Activated CD4-positive, alpha-beta T cell treated with anti-CD3 and anti-CD28 coated beads for 36 hours (primary cell): ENCODE measurements around the gene ECE1. TPM values are rescaled to one million over a fixed set of nuclear protein-coding genes. Genes with fewer than 3 reads are reported as not detected.

Source experiments
- ATAC-seq: fragments of 200-7000 bp; cut with Tn5 transposase; one replicate; pipeline ENCODE4 v1.10.0; 2021; ENCODE audit warnings: mild to moderate bottlenecking, moderate library complexity
- CTCF ChIA-PET: fragments of 350-600 bp; sonication (Branson Sonifier 250); formaldehyde crosslinking; loops from one replicate; lab custom pipeline; 2021; ENCODE audit warnings: antibody characterized with exemption; lab: Charles Lee
- POLR2A ChIA-PET: fragments of 350-600 bp; sonication (Branson Sonifier 250); formaldehyde crosslinking; loops from one replicate; lab custom pipeline; 2021; ENCODE audit warnings: antibody characterized with exemption, inconsistent platforms; lab: Charles Lee
- DNase-seq: peaks from one replicate; pipeline ENCODE4 v3.0.0-alpha.2; 2020
- H3K27ac Mint-ChIP-seq: one replicate; pipeline ENCODE4 v1.8.0; 2021; ENCODE audit warnings: mixed read lengths
- H3K27me3 Mint-ChIP-seq: one replicate; pipeline ENCODE4 v1.8.0; 2021; ENCODE audit warnings: mixed read lengths
- H3K36me3 Mint-ChIP-seq: one replicate; pipeline ENCODE4 v1.8.0; 2021; ENCODE audit warnings: low read depth, mixed read lengths
- H3K4me1 Mint-ChIP-seq: one replicate; pipeline ENCODE4 v1.8.0; 2021; ENCODE audit warnings: mixed read lengths
- H3K4me3 Mint-ChIP-seq: one replicate; pipeline ENCODE4 v1.8.0; 2021; ENCODE audit warnings: mild to moderate bottlenecking, moderate library complexity, mixed read lengths
- H3K9me3 Mint-ChIP-seq: one replicate; pipeline ENCODE4 v1.8.0; 2021; ENCODE audit warnings: low read depth, mixed read lengths
- intact Hi-C, 2 experiments: fragments of 100-400 bp; cut with DNase I in 1 of 2; cut with micrococcal nuclease in 1 of 2; formaldehyde crosslinking; loops; one replicate each; pipeline versions ENCODE4 v1.14.2 to v1.15.1; 2022 to 2024; cut with DNase I, micrococcal nuclease
- total RNA-seq, 2 experiments: library from RNA; stranded (reverse); gene quantifications; one replicate each; pipeline ENCODE4 v1.2.3, GENCODE V29; 2021

The ECE1 gene
- total RNA-seq = 100 to 1,000 TPM; 130 to 162 TPM

DNA sequence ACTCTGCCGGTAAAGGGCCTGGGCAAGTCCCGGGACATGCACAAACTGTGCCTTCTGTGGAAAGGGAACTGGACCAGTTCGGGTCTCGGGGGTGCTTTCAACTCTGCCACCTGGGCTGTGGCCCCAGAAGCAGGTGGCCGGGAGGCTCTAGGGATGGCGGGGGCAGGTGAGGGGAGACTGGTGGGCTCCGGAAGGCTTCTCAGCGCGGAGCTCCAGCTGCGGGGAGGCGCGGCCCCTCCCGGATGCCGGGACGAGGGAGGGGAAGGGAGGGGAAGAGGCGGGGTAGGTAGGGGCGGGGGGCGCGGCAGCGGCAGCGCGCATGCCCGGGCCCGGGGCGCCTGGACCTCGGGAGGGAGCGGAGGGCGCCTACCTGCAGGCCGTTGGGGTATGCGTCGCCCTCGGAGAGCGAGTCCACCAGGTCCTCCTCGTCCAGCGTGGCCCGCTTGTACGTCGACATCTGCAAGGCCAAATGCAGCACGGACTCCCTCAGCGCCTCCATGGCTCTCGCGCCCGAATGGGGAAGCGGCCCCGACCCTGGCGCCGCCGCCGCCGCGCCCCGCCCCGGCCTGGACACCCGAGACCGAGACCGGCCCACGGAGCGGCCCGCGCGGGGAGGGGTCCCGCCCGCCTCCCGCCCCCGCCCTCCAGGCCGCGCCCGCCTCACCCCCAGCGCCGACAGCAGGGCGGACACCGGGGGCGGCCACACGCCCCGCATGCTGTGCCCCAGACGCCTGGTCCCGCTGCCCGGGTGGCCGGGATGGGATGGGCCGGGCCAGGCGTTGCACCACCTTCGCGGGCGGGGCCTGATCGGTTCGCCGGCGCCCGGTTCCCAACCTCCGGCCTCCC is at the start of gene ECE1:
ECE1 (minus strand) TSS at position 764 of the 846 bp plus-strand sequence; CDS start at position 715, 49 bp downstream.
- peak within 1 kb of the TSS; percentile 86 for H3K4me3 Mint-ChIP-seq
- CTCF ChIA-PET = interaction anchor here (3.1 to 4.7 kb wide), 2 partner anchors 19 to 43 kb away, joined by 15 to 30 read pairs; no protein-coding TSS in a partner anchor
- intact Hi-C loops = loop anchor here (5.0 kb wide), 4 partner anchors 33 to 1103 kb away; partner anchors contain the start of genes PLA2G2C (in 1 of the 2) and UBXN10 (in 1 of the 2)
- ATAC-seq (no peak), DNase-seq (peak; percentile 68)
- no peaks in the 10 kb centered on the region for H3K9me3 Mint-ChIP-seq
- peaks cover 61% of the 10 kb centered on the region for H3K4me1 Mint-ChIP-seq
- peak within 1 kb of the TSS; percentile 97 for H3K27ac Mint-ChIP-seq
- POLR2A ChIA-PET = interaction anchor here (0.5 to 0.9 kb wide), 2 partner anchors 21 to 56 kb away, joined by 3 read pairs; no protein-coding TSS in a partner anchor
- H3K27me3 Mint-ChIP-seq = no peaks in the 10 kb centered on the region
- peaks cover 23% of the 10 kb centered on the region for H3K36me3 Mint-ChIP-seq

DNA sequence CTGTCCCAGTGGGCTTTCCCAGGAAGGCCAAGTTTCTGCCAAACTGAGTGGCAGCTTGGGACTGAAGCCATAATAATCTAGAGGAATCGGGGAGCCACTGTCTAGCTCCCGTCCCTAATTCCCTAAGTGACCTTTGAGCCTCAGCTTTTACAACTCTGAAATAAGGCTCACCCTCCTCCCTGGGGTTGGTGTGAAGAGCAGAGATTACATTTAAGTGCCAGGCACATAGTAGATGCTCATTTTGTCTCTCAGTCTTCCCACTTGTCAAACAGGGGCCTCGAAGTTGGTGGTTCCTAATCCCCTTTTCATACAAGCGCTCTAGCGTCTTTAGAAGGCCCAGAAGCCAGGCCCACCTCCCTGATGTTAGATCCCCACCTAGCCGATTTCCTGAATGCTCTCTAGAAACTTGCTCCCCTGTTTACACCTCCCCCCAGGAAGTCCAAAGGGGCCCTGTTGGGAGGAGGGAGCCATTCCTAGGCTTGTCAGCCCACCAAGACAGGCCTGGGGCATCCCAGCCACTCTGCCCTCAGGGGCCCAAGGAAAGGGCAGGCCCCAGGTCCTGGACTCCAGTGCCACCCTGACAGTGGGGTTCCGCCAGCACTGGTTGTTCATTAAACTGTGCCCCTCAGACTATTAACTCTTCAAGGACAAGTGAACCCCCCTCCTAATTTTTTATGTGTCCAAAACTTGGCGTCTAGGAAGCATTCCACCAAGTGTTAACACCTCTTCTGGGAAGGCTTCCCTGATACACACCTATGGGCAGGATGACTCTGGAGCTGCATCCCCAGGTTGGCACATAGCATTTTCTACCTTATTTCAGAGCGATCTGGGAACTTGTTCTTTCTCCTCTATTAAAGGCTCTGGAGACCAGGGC is 49.3 kb upstream of the ECE1 start:
- CTCF ChIA-PET = interaction anchor here (0.8 to 4.6 kb wide), 3 partner anchors 9 to 69 kb away, joined by 3 to 28 read pairs (median 7); no protein-coding TSS in a partner anchor
- Mint-ChIP-seq H3K9me3 (no peaks in the 10 kb centered on the region), H3K27me3 (no peaks in the 10 kb centered on the region), H3K36me3 (peaks cover 42% of the 10 kb centered on the region), H3K4me1 (peaks cover 92% of the 10 kb centered on the region), H3K27ac (peak overlapping the region; percentile 63), H3K4me3 (no peak overlapping the region)
- POLR2A ChIA-PET = no interaction called here
- intact Hi-C loops = loop anchor here in 1 of 2 experiments (10.0 kb wide), 1 partner anchor 835 kb away; the partner anchor contains the start of gene MUL1
- no peak for DNase-seq
- no peak for ATAC-seq

DNA sequence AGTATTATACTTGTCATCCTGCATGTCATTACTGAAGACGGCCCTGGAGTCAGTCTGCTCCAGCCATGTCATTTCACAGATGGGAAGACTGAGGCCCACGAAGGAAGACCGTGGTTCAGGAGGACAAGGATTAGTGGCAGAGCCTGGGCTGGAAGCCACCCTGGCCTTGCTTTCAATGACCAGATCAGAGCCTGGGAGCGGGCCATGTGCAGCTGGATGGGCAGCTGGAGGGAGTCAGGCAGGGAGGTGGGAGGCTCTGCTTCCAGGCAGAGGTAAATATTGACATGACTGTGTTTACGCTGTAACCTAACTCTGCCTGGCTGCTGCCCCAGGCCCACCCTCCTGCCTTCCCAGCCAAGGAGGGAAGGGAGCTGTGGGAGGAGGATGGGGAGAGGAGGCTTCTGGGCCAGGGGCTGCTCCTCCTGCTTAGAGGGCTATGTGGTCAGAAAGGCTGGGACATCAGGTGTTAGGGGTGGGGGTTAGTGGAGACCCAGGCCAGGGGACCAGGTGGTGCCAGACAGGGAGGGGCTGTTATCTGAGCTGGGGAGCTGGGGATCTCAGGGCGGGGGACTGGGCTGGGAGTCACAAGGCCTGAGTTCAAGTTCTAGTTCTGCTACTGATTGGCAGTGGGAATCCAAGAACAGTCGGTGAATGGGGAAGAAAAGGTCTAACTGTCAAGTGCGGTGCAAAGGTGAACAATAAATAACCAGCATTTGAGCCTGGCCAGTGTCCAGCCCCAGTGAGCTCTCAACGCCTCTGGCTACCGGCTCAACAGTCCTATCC is 48.5 kb upstream of the ECE1 start:
- Mint-ChIP-seq H3K27ac (peak overlapping the region; percentile 74), H3K9me3 (no peaks in the 10 kb centered on the region), H3K36me3 (peaks cover 37% of the 10 kb centered on the region), H3K4me1 (peaks cover 98% of the 10 kb centered on the region), H3K4me3 (no peak overlapping the region), H3K27me3 (no peaks in the 10 kb centered on the region)
- CTCF ChIA-PET = interaction anchor here (0.6 to 5.5 kb wide), 8 partner anchors 8 to 474 kb away, joined by 3 to 59 read pairs (median 6); no protein-coding TSS in a partner anchor
- ATAC-seq (no peak), DNase-seq (no peak)
- POLR2A ChIA-PET = interaction anchor here (2.0 kb wide), 1 partner anchor 13 kb away, joined by 7 read pairs; no protein-coding TSS in a partner anchor
- intact Hi-C loops = no loop called here

DNA sequence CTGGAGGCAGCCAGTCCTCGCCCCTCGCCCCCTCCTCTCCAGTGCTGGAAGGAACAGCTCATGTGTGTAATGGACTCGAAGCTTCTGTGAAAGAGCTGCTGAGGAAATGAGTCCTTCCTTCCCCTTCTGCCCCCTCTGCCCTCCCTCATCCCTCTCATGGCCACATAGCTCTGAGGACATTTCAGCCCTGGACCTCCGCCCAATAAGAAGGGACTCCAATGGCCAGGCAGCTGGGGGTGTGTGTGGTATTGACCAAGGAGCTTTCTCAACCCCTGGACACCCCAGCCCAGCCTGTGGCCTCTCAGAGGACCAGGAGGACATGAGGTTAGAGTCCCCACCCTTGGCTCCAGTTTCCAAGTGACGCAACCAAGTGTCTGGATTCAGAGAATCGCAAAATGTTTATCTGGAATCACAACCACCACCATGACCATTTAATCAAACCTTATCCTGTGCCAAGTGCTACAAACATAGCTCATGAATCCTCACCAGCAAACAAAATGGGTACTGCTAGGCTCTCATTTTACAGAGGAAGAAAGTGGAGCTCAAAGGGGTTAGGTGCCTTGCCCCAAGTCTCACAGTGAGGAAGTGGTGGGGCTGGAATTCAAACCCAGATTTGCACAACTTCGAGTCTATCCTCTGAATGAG is 47.8 kb upstream of the ECE1 start:
- intact Hi-C loops = no loop called here
- Mint-ChIP-seq H3K4me3 (no peak overlapping the region), H3K36me3 (peaks cover 29% of the 10 kb centered on the region), H3K9me3 (no peaks in the 10 kb centered on the region), H3K4me1 (peaks cover 98% of the 10 kb centered on the region), H3K27ac (peak overlapping the region; percentile 74), H3K27me3 (no peaks in the 10 kb centered on the region)
- ChIA-PET POLR2A (interaction anchor here (0.5 to 2.0 kb wide), 3 partner anchors 13 to 676 kb away, joined by 3 to 7 read pairs (median 4); no protein-coding TSS in a partner anchor), CTCF (interaction anchor here (0.6 to 5.5 kb wide), 10 partner anchors 13 to 473 kb away, joined by 3 to 59 read pairs (median 4); no protein-coding TSS in a partner anchor)
- no peak for ATAC-seq
- peak; percentile 46 for DNase-seq

DNA sequence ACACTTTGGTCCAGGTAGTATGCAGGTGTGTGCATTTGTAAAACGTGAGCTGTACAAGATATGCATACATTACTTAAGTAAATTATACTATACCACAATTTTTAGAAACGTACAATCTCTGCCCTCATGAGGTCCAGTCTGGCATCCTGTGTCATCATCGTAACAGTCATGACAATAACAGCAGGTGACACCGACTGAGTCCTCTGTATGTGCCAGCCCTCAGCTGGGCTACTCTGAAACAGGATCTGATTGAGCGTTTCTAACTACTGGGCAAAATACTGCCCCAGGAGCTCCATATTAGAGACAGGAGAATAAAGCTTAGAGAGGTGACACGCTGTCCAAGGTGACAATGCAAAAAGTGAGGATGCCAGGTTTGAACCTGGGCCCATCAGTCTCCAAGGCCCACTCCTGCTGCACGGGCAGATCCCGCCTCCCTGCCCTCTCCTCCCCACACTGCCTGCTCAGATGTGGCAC is 47.2 kb upstream of the ECE1 start:
- no peak for ATAC-seq
- Mint-ChIP-seq H3K36me3 (peaks cover 27% of the 10 kb centered on the region), H3K4me1 (peaks cover 97% of the 10 kb centered on the region), H3K27me3 (no peaks in the 10 kb centered on the region), H3K4me3 (no peak overlapping the region), H3K27ac (peak overlapping the region; percentile 74), H3K9me3 (no peaks in the 10 kb centered on the region)
- intact Hi-C loops = no loop called here
- CTCF ChIA-PET = interaction anchor here (0.6 to 5.5 kb wide), 11 partner anchors 12 to 230 kb away, joined by 3 to 59 read pairs (median 6); no protein-coding TSS in a partner anchor
- no peak for DNase-seq
- POLR2A ChIA-PET = interaction anchor here (0.5 to 2.0 kb wide), 3 partner anchors 12 to 676 kb away, joined by 3 to 7 read pairs (median 4); no protein-coding TSS in a partner anchor

DNA sequence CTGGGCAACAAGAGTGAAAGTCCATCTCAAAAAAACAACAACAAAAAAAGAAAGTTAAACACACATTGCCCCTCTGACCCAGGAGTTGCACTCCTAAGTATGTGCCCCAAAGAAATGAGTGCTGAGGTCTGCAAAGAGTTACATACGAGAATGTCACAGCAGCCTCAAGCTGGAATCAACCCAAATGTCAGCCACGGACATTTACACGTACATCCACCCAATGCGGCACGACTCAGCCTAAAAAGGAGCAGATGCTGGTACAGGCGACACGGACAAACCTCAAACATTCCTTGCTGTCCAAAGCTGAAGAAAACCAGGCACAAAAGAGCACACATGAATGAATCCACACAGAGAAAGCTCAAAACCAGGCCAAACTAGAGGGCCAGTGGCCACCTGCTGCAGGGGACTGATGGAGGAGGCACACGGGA is 46.8 kb upstream of the ECE1 start:
- DNase-seq = no peak
- peak overlapping the region; percentile 3 for H3K27ac Mint-ChIP-seq
- ChIA-PET POLR2A (interaction anchor here (0.8 to 2.0 kb wide), 2 partner anchors 8 to 12 kb away, joined by 3 to 7 read pairs; no protein-coding TSS in a partner anchor), CTCF (interaction anchor here (0.6 to 5.5 kb wide), 11 partner anchors 8 to 106 kb away, joined by 3 to 59 read pairs (median 4); no protein-coding TSS in a partner anchor)
- H3K9me3 Mint-ChIP-seq = no peaks in the 10 kb centered on the region
- H3K36me3 Mint-ChIP-seq = peaks cover 23% of the 10 kb centered on the region
- no peaks in the 10 kb centered on the region for H3K27me3 Mint-ChIP-seq
- H3K4me1 Mint-ChIP-seq = peaks cover 97% of the 10 kb centered on the region
- intact Hi-C loops = no loop called here
- no peak for ATAC-seq
- no peak overlapping the region for H3K4me3 Mint-ChIP-seq

DNA sequence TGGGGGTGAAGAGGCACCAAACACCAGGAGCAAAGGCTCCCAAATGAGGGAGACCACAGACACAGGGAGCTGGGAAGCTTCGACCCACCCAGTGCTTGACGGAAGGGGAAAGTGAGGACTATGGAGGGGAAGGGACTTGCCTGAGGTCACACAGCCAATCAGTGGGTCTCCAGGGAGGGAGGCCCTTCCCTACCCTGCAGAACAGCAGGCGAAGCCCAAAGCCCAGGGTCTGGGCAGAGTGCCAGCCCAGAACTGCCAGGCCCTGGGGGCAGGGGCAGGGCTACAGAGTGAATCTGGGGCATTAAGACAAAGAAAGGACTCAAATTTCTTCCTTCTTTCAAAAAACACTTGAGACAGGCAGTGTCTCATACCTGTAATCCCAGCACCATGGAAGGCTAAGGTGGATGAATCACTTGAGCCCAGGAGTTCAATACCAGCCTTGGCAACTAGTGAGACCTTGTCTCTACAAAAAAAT is 45.5 kb upstream of the ECE1 start:
- peak overlapping the region; percentile 80 for H3K4me3 Mint-ChIP-seq
- CTCF ChIA-PET = interaction anchor here (0.7 to 5.5 kb wide), 6 partner anchors 9 to 564 kb away, joined by 3 to 59 read pairs (median 8); no protein-coding TSS in a partner anchor
- peaks cover 21% of the 10 kb centered on the region for H3K36me3 Mint-ChIP-seq
- no peaks in the 10 kb centered on the region for H3K27me3 Mint-ChIP-seq
- POLR2A ChIA-PET = interaction anchor here (0.6 to 3.2 kb wide), 4 partner anchors 10 to 66 kb away, joined by 3 to 18 read pairs (median 8); no protein-coding TSS in a partner anchor
- peaks cover 97% of the 10 kb centered on the region for H3K4me1 Mint-ChIP-seq
- intact Hi-C loops = no loop called here
- peak overlapping the region; percentile 97 for H3K27ac Mint-ChIP-seq
- DNase-seq = no peak
- H3K9me3 Mint-ChIP-seq = no peaks in the 10 kb centered on the region
- ATAC-seq = no peak

DNA sequence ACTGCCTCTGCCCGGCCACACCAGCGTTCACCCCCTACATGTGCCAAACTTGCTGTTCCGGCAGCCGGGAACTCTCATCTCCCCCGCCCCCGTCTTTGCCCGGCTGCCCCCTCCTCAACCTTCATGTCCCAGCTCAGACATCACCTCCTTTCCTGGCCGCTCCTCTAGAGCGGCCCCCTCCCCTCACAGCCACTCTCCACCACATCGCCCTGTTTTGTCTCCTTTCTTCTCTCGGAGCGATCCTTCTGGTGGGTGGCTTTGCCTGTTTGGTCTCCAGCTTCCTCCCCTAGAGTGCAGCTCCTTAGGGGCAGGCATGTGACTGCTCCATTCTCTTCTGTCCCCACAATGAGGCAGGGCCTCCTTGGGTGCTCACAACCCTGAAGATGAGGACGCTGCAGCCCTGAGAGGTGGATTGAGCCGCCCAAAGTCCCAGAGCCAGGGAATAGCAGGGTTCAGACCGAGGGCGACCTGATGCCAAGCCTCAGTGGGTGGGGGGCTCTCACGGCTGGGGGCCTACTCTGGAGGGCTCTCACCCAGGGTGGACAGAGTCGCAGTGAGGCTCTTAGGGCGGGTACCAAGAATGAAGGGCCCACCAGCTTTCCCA is 44.9 kb upstream of the ECE1 start:
- H3K9me3 Mint-ChIP-seq = no peaks in the 10 kb centered on the region
- H3K27ac Mint-ChIP-seq = peak overlapping the region; percentile 97
- ATAC-seq (no peak), DNase-seq (no peak)
- intact Hi-C loops = no loop called here
- H3K36me3 Mint-ChIP-seq = peaks cover 24% of the 10 kb centered on the region
- POLR2A ChIA-PET = interaction anchor here (1.2 to 3.2 kb wide), 3 partner anchors 10 to 65 kb away, joined by 3 to 18 read pairs (median 13); no protein-coding TSS in a partner anchor
- peaks cover 98% of the 10 kb centered on the region for H3K4me1 Mint-ChIP-seq
- H3K27me3 Mint-ChIP-seq = no peaks in the 10 kb centered on the region
- CTCF ChIA-PET = interaction anchor here (0.7 to 5.5 kb wide), 5 partner anchors 10 to 564 kb away, joined by 3 to 59 read pairs (median 5); no protein-coding TSS in a partner anchor
- H3K4me3 Mint-ChIP-seq = peak overlapping the region; percentile 80
